Stimulated activated CD8-positive, alpha-beta memory T cell treated with anti-CD3 and anti-CD28 coated beads, Interleukin-15, amount 100 ng/mL, for 48 hours (primary cell): ENCODE results near the gene RNASE12.
"Not testable (repeated sequence)": the region's sequence is repeated elsewhere in the genome, so short reads cannot be mapped to it uniquely, and the experiment has no call there.

ENCODE experiments used
- DNase-seq, 2 donors: peaks; one replicate each; pipeline ENCODE4 v3.0.0-alpha.2; 2020; ENCODE audit warnings: low read depth in 2 of 2

RNASE12 gene

GRCh38 chr14:20583142-20583541, 8.0 kb downstream of the RNASE12 start:
- DNase-seq = no peak

- no peak for DNase-seq
Measured at GRCh38 chr14:20580242-20580641, 10.9 kb downstream of the RNASE12 start.

GRCh38 chr14:20578784-20579502, 12.2 kb downstream of the RNASE12 start:
- no peak for DNase-seq

GRCh38 chr14:20578325-20578724, 12.9 kb downstream of the RNASE12 start:
- DNase-seq = no peak

GRCh38 chr14:20572382-20572990, 18.7 kb downstream of the RNASE12 start:
- not testable (repeated sequence) for DNase-seq

- not testable (repeated sequence) for DNase-seq
Measured at GRCh38 chr14:20570720-20571119, 20.5 kb downstream of the RNASE12 start.

GRCh38 chr14:20569865-20570264, 21.3 kb downstream of the RNASE12 start:
- DNase-seq = not testable (repeated sequence)

- no peak for DNase-seq
Measured at GRCh38 chr14:20569066-20569465, 22.1 kb downstream of the RNASE12 start.

- no peak for DNase-seq
Measured at GRCh38 chr14:20568393-20568792, 22.8 kb downstream of the RNASE12 start.

GRCh38 chr14:20567199-20567598, 24.0 kb downstream of the RNASE12 start:
- DNase-seq = not testable (repeated sequence)

- no peak for DNase-seq
Measured at GRCh38 chr14:20564501-20564997, 26.6 kb downstream of the RNASE12 start.

GRCh38 chr14:20563971-20564370, 27.2 kb downstream of the RNASE12 start:
- DNase-seq = no peak

- no peak for DNase-seq
Measured at GRCh38 chr14:20560961-20561360, 30.2 kb downstream of the RNASE12 start, which contains the start of gene RNASE9. TSS of gene RNASE9 (minus strand) at chr14:20561047.

GRCh38 chr14:20559461-20559904, 31.7 kb downstream of the RNASE12 start:
- DNase-seq = no peak

- DNase-seq = no peak
Measured at GRCh38 chr14:20557212-20557542, 34.0 kb downstream of the RNASE12 start.

GRCh38 chr14:20556500-20557211, 34.5 kb downstream of the RNASE12 start:
- DNase-seq = no peak

- DNase-seq = no peak
Measured at GRCh38 chr14:20555845-20556244, 35.3 kb downstream of the RNASE12 start.

GRCh38 chr14:20553024-20553423, 38.2 kb downstream of the RNASE12 start:
- DNase-seq = no peak

GRCh38 chr14:20551606-20552005, 39.6 kb downstream of the RNASE12 start:
- no peak for DNase-seq

GRCh38 chr14:20550926-20551325, 40.2 kb downstream of the RNASE12 start:
- no peak for DNase-seq

GRCh38 chr14:20548414-20549158, 42.6 kb downstream of the RNASE12 start:
- no peak for DNase-seq

GRCh38 chr14:20546877-20547276, 44.3 kb downstream of the RNASE12 start:
- DNase-seq = no peak
